Measurements from ENCODE around the gene GRIK2.

- TF ChIP-seq CTCF (IDR thresholded peaks at IDR 0.05; ENCODE audit: insufficient read depth, low read depth, low read length): no peak
- no peak for TF ChIP-seq EZH2 (IDR thresholded peaks at IDR 0.05; ENCODE audit: insufficient read depth, low read length)
These were observed 670.6 kb downstream of the GRIK2 start for GRCh38 chr6:102064142-102064541.
